ENCODE results near the gene KRT72.

Gene KRT72

DNA sequence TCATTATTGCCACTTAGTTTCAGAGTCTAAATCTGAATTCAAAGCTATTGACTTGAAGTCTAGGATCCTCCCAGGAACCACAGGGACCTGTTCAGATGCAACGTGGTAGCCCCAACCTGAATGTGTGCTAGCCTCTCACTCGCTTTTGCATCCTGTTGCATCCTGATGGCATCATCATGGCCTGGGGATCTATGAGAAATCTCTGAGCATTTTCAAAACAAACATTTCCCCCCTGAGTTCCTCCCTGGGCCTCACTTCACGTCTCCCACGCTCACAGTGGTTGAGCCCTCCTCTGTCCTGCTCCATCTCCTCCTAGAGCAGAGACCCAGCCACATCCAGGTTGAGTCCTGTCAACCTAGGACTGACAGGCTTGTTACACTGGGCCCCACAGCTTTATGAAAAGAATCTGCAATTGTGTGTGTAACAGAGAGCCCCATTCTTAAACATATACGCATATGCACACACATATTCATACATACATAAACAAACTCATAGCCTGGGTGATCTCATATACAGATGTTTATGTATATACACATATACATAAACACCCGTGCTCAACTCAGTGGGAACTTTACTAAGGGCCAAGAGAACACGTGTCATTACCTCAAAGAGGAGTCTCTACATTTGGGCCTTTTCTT lies 5.4 kb upstream of the KRT72 start:
- H2BK5ac ChIP-seq (ENCODE audit: low read length), result no peak overlapping the region
- peak overlapping the region; percentile 24 for H3K9ac ChIP-seq (ENCODE audit: low read depth, low read length, poor library complexity)
- no peak overlapping the region for H3K4me2 ChIP-seq (ENCODE audit: insufficient read depth, low read length, poor library complexity, severe bottlenecking)
- H3K79me1 ChIP-seq (ENCODE audit: low read depth, low read length), result no peaks in the 10 kb centered on the region
- no peaks in the 10 kb centered on the region for H3K4me1 ChIP-seq (ENCODE audit: control insufficient read depth in 2 of 2, insufficient read depth in 1 of 2, low read depth in 1 of 2, low read length in 2 of 2)
- H3K27me3 ChIP-seq (ENCODE audit: control insufficient read depth in 3 of 3, insufficient read depth in 3 of 3, low read depth in 1 of 3, low read length in 3 of 3), result peaks cover 0 to 5% (median 0%) of the 10 kb centered on the region in 3 experiments
- no peaks in the 10 kb centered on the region for H3K36me3 ChIP-seq (replicated peaks in 1 of 2; ENCODE audit: control insufficient read depth in 2 of 2, insufficient read depth in 2 of 2, low read length in 2 of 2)
- WGBS, 2 donors (ENCODE audit: extremely low coverage in 2 of 2, insufficient read length in 2 of 2, insufficient replicate concordance in 1 of 2), result no CpG with 5 or more reads among the region's 7 CpGs
- H3K14ac ChIP-seq (ENCODE audit: low read length), result no peak overlapping the region
- no peaks in the 10 kb centered on the region for H3K9me3 ChIP-seq (replicated peaks in 1 of 2; ENCODE audit: control insufficient read depth in 2 of 2, insufficient read depth in 1 of 2, low read depth in 1 of 2, low read length in 2 of 2)
- no peak overlapping the region for H2BK12ac ChIP-seq (ENCODE audit: low read length)
- no peak overlapping the region for H2AK5ac ChIP-seq (ENCODE audit: low read depth, low read length)
- no peak overlapping the region for H3K4me3 ChIP-seq (ENCODE audit: low read length in 2 of 2)
- H3K23ac ChIP-seq (ENCODE audit: low read depth, low read length, poor library complexity), result no peak overlapping the region
- H2BK15ac ChIP-seq (ENCODE audit: low read length), result no peak overlapping the region
- no peak overlapping the region for H2AFZ ChIP-seq (ENCODE audit: low read length)
- H3K18ac ChIP-seq (ENCODE audit: low read length), result no peak overlapping the region
- DNase-seq (ENCODE audit: low spot score), result no peak
- no peak overlapping the region for H3K27ac ChIP-seq (replicated peaks; ENCODE audit: low read length)
- no peak overlapping the region for H3K4ac ChIP-seq (ENCODE audit: low read length)
- H4K91ac ChIP-seq (ENCODE audit: low read depth, low read length, poor library complexity), result no peak overlapping the region
- H4K8ac ChIP-seq (ENCODE audit: low read depth, low read length), result no peak overlapping the region
- no peak overlapping the region for H2BK120ac ChIP-seq (ENCODE audit: low read depth, low read length)

DNA sequence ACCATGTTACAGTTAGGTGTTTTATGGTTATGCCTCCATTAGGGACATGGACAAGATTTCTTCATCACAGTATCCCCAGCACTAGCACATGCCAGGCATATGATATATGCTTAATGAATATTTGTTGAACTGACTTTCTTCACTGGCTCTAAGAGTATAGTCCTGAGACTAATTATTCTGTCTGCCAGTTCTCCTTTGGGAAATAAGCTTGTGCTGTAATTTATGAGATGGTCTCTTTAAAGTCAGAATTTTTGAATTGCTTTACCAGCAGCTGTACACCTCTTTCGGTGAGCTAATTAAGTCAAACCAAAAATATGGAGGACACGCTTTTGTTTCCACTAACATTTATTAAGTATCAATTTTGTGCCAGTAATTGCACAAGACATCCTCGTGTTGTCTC lies 4.8 kb upstream of the KRT72 start:
- WGBS, 2 donors (ENCODE audit: extremely low coverage in 2 of 2, insufficient read length in 2 of 2, insufficient replicate concordance in 1 of 2), result no CpG with 5 or more reads among the region's 3 CpGs
- no peak overlapping the region for H3K4me2 ChIP-seq (ENCODE audit: insufficient read depth, low read length, poor library complexity, severe bottlenecking)
- H3K4ac ChIP-seq (ENCODE audit: low read length), result no peak overlapping the region
- no peaks in the 10 kb centered on the region for H3K9me3 ChIP-seq (replicated peaks in 1 of 2; ENCODE audit: control insufficient read depth in 2 of 2, insufficient read depth in 1 of 2, low read depth in 1 of 2, low read length in 2 of 2)
- no peak overlapping the region for H4K91ac ChIP-seq (ENCODE audit: low read depth, low read length, poor library complexity)
- no peak overlapping the region for H3K14ac ChIP-seq (ENCODE audit: low read length)
- H2BK120ac ChIP-seq (ENCODE audit: low read depth, low read length), result no peak overlapping the region
- H3K4me1 ChIP-seq (ENCODE audit: control insufficient read depth in 2 of 2, insufficient read depth in 1 of 2, low read depth in 1 of 2, low read length in 2 of 2), result no peaks in the 10 kb centered on the region
- no peak for DNase-seq (ENCODE audit: low spot score)
- H3K4me3 ChIP-seq (ENCODE audit: low read length in 2 of 2), result no peak overlapping the region
- H3K23ac ChIP-seq (ENCODE audit: low read depth, low read length, poor library complexity), result no peak overlapping the region
- no peaks in the 10 kb centered on the region for H3K36me3 ChIP-seq (replicated peaks in 1 of 2; ENCODE audit: control insufficient read depth in 2 of 2, insufficient read depth in 2 of 2, low read length in 2 of 2)
- H3K79me1 ChIP-seq (ENCODE audit: low read depth, low read length), result no peaks in the 10 kb centered on the region
- H3K27me3 ChIP-seq (ENCODE audit: control insufficient read depth in 3 of 3, insufficient read depth in 3 of 3, low read depth in 1 of 3, low read length in 3 of 3), result peaks cover 0 to 5% (median 0%) of the 10 kb centered on the region in 3 experiments
- no peak overlapping the region for H2AFZ ChIP-seq (ENCODE audit: low read length)
- H3K27ac ChIP-seq (replicated peaks; ENCODE audit: low read length), result no peak overlapping the region
- H2BK5ac ChIP-seq (ENCODE audit: low read length), result no peak overlapping the region
- no peak overlapping the region for H3K18ac ChIP-seq (ENCODE audit: low read length)
- no peak overlapping the region for H2BK12ac ChIP-seq (ENCODE audit: low read length)
- H2BK15ac ChIP-seq (ENCODE audit: low read length), result no peak overlapping the region
- no peak overlapping the region for H2AK5ac ChIP-seq (ENCODE audit: low read depth, low read length)
- H4K8ac ChIP-seq (ENCODE audit: low read depth, low read length), result no peak overlapping the region
- H3K9ac ChIP-seq (ENCODE audit: low read depth, low read length, poor library complexity), result no peak overlapping the region

DNA sequence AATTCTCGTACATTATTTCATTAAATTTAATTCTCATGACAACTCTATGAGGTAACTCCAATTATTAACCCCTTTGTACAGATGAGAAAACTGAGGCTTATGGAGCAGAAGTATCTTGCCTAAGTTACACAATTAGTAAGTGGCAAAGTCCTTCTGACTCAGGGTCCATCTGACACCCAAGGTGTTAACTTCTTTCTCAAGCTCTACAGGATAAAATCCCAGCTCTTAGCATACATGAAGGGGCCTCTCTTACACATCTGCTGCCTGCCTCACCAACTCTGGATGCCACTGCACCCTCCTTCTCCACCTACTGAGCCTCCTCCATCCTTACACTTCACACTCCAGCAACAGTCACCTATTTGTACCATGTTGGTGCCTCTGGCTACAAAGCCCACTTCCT lies 4.3 kb upstream of the KRT72 start:
- H2BK120ac ChIP-seq (ENCODE audit: low read depth, low read length), result no peak overlapping the region
- no peak overlapping the region for H2BK15ac ChIP-seq (ENCODE audit: low read length)
- no peaks in the 10 kb centered on the region for H3K79me1 ChIP-seq (ENCODE audit: low read depth, low read length)
- DNase-seq (ENCODE audit: low spot score), result no peak
- no peaks in the 10 kb centered on the region for H3K36me3 ChIP-seq (replicated peaks in 1 of 2; ENCODE audit: control insufficient read depth in 2 of 2, insufficient read depth in 2 of 2, low read length in 2 of 2)
- H3K9ac ChIP-seq (ENCODE audit: low read depth, low read length, poor library complexity), result no peak overlapping the region
- no peak overlapping the region for H2BK12ac ChIP-seq (ENCODE audit: low read length)
- no peak overlapping the region for H3K4ac ChIP-seq (ENCODE audit: low read length)
- H3K27me3 ChIP-seq (ENCODE audit: control insufficient read depth in 3 of 3, insufficient read depth in 3 of 3, low read depth in 1 of 3, low read length in 3 of 3), result peaks cover 0 to 5% (median 0%) of the 10 kb centered on the region in 3 experiments
- no peak overlapping the region for H3K27ac ChIP-seq (replicated peaks; ENCODE audit: low read length)
- H3K4me3 ChIP-seq (ENCODE audit: low read length in 2 of 2), result no peak overlapping the region
- WGBS, 2 donors (ENCODE audit: extremely low coverage in 2 of 2, insufficient read length in 2 of 2, insufficient replicate concordance in 1 of 2), result no CpG with 5 or more reads among the region's 1 CpG
- no peak overlapping the region for H2AK5ac ChIP-seq (ENCODE audit: low read depth, low read length)
- no peak overlapping the region for H3K23ac ChIP-seq (ENCODE audit: low read depth, low read length, poor library complexity)
- H3K18ac ChIP-seq (ENCODE audit: low read length), result no peak overlapping the region
- H3K9me3 ChIP-seq (replicated peaks in 1 of 2; ENCODE audit: control insufficient read depth in 2 of 2, insufficient read depth in 1 of 2, low read depth in 1 of 2, low read length in 2 of 2), result no peaks in the 10 kb centered on the region
- no peak overlapping the region for H2BK5ac ChIP-seq (ENCODE audit: low read length)
- H3K4me2 ChIP-seq (ENCODE audit: insufficient read depth, low read length, poor library complexity, severe bottlenecking), result no peak overlapping the region
- no peak overlapping the region for H3K14ac ChIP-seq (ENCODE audit: low read length)
- no peak overlapping the region for H4K91ac ChIP-seq (ENCODE audit: low read depth, low read length, poor library complexity)
- H2AFZ ChIP-seq (ENCODE audit: low read length), result no peak overlapping the region
- no peaks in the 10 kb centered on the region for H3K4me1 ChIP-seq (ENCODE audit: control insufficient read depth in 2 of 2, insufficient read depth in 1 of 2, low read depth in 1 of 2, low read length in 2 of 2)
- no peak overlapping the region for H4K8ac ChIP-seq (ENCODE audit: low read depth, low read length)

DNA sequence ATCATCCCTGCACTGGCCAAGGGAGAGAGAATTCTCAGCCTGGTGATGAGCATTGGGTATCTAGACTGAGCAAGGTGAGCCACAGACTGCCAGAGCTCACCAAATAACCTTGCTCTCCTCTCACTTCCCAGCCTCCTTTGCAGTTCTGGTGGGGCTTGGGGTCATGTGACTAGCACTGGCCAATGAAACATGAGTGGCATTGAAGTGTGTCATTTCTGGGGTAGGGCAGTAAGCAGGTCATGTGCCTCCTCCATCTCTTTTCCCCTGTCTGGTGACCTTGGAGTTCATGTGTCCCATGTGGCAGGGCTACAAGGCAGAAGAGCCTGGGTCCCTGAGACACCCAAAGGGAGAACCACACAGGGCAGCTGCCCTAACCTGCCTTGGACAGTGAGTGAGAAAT lies 3.6 kb upstream of the KRT72 start:
- no peak for DNase-seq (ENCODE audit: low spot score)
- Histone ChIP-seq H3K4me3 (ENCODE audit: low read length in 2 of 2) (no peak overlapping the region), H3K14ac (ENCODE audit: low read length) (no peak overlapping the region), H4K8ac (ENCODE audit: low read depth, low read length) (no peak overlapping the region), H2BK12ac (ENCODE audit: low read length) (no peak overlapping the region), H3K27ac (replicated peaks; ENCODE audit: low read length) (no peak overlapping the region), H3K9me3 (replicated peaks in 1 of 2; ENCODE audit: control insufficient read depth in 2 of 2, insufficient read depth in 1 of 2, low read depth in 1 of 2, low read length in 2 of 2) (no peaks in the 10 kb centered on the region), H4K91ac (ENCODE audit: low read depth, low read length, poor library complexity) (no peak overlapping the region), H2AFZ (ENCODE audit: low read length) (no peak overlapping the region), H3K18ac (ENCODE audit: low read length) (no peak overlapping the region), H3K27me3 (ENCODE audit: control insufficient read depth in 3 of 3, insufficient read depth in 3 of 3, low read depth in 1 of 3, low read length in 3 of 3) (peaks cover 0 to 5% (median 0%) of the 10 kb centered on the region in 3 experiments), H2BK5ac (ENCODE audit: low read length) (no peak overlapping the region), H3K79me1 (ENCODE audit: low read depth, low read length) (no peaks in the 10 kb centered on the region), H2BK15ac (ENCODE audit: low read length) (no peak overlapping the region), H3K36me3 (replicated peaks in 1 of 2; ENCODE audit: control insufficient read depth in 2 of 2, insufficient read depth in 2 of 2, low read length in 2 of 2) (no peaks in the 10 kb centered on the region), H3K4me2 (ENCODE audit: insufficient read depth, low read length, poor library complexity, severe bottlenecking) (no peak overlapping the region), H3K4ac (ENCODE audit: low read length) (no peak overlapping the region), H3K23ac (ENCODE audit: low read depth, low read length, poor library complexity) (no peak overlapping the region), H2BK120ac (ENCODE audit: low read depth, low read length) (no peak overlapping the region), H3K4me1 (ENCODE audit: control insufficient read depth in 2 of 2, insufficient read depth in 1 of 2, low read depth in 1 of 2, low read length in 2 of 2) (no peaks in the 10 kb centered on the region), H2AK5ac (ENCODE audit: low read depth, low read length) (no peak overlapping the region), H3K9ac (ENCODE audit: low read depth, low read length, poor library complexity) (no peak overlapping the region)

Measured in neuronal stem cell (in vitro differentiated cells).